Muscle of back (tissue), 11 donors: ENCODE data around the gene ITPA. TPM values are rescaled to one million over a fixed set of nuclear protein-coding genes. Genes with fewer than 3 reads are reported as not detected.

Experiments used
- DNase-seq, 3 donors: peaks; one replicate each; pipeline versions ENCODE4 v3.0.0 to v3.0.0-alpha.2; 2013
- polyA plus RNA-seq, 10 donors: library from polyadenylated mRNA; unstranded; fragments of 120-200 nt; gene quantifications; one replicate each; pipeline ENCODE4 v1.2.1, GENCODE V29; 2013; ENCODE audit not compliant: insufficient read length in 10 of 10

ITPA gene
- polyA plus RNA-seq, 10 donors: 28.9 to 46.7 (median 40.6) TPM

DNA sequence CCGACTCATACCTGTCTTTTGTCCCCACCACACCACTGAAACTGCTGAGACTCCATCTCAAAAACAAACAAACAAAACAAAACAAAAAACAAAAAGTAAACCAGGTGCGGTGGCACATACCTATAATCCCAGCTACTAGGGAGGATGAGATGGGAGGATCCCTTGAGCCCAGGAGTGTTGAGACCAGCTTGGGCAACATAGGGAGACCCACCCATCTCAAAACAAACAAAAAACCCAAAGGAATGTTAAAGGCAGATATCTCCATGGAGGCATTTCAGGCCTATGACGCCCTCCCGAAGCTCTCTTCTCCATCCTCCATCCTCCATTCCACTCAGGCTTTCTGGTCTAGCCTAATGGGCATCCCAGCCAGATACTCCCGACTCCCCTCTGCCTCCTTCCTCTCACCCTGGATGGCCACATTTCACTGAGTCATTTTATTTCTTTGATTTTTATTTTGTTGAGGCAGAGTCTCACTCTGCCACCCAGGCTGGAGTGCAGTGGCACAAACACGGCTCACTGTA, 32.9 kb downstream of the ITPA start:
- no peak for DNase-seq

- no peak for DNase-seq
Measured at GRCh38 chr20:3243718-3244358, 34.5 kb downstream of the ITPA start.

GRCh38 chr20:3244613-3245012, 35.3 kb downstream of the ITPA start:
- no peak for DNase-seq

DNA sequence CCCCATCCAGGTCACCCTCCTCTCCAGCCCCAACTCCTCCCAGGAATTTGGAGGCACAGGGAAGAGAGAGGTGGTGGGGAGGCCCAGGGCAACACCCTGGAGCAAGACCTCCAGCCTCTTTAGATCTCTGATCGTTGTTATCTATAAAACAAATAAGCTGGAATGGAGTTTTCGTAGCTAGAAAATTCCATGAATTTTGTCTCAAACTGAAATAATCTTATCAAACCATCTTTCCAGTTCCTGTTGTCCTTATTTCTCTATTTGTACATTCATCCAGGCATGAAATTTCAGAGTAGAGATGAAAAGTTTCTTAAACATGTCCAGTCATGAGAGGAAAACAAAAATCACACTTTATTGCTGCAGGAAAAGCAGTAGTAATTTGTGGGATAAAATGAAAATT, 35.9 kb downstream of the ITPA start:
- DNase-seq: no peak

DNA sequence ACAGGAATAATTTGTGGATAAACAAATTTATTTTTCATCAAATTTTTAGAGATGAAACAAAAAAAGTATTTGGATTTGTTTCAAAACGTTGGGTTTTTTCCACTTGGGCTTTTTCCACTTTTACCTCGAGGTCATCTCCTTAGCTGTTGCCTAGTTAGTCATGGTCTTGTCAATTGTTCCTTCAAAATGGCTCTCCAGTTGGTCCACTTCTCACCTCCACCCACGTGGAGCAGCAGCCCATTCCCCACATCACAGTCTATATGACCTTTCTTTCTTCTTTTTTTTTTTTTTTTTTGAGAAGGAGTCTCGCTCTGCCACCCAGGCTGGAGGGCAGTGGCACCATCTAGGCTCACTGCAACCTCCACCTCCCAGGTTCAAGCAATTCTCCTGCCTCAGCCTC, 36.4 kb downstream of the ITPA start:
- no peak for DNase-seq

- no peak for DNase-seq
Measured at GRCh38 chr20:3246682-3247081, 37.4 kb downstream of the ITPA start.

- no peak for DNase-seq
Measured at GRCh38 chr20:3247638-3248037, 38.3 kb downstream of the ITPA start.

DNA sequence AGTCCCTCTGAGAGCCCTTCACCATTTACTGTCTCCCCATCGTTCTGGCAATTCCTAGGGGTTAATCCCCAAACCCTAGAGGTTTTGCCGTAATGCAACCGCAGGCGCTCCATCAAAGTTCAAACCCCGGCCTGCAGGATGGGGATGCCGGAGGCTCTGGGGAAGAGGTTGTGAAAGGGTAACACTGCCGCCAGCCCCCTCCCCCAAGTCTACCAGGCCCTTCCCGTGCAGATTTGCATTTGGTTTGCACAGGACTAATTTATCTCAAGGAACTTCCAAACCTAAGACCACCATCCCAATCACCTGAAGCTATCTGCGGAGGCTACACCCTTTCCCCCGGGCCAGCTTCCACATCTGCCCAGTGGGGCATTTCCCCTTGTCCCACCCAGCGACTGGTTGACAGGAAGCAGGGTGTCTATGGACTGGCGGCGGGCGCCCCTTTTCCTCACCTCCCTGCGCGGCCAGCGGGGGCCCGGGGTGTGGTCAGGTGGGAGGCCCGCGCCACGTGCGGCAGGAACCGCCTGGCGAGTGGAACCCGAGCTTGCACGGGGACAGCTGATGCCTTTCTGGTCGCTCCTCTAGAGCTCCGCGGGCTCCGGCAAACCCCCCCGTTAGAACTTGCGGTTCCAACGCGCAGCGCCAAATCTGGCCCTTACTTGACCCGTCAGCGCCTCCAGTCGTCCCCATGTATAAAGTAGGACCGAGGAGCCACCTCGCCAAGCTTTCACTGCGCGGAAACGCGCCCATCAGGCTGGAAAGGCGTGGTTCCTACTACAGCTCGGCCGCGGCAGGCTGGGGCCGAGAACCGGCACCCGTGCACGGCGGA, 39.1 kb downstream of the ITPA start:
- peak; percentile 13 to 67 (median 44) for DNase-seq

GRCh38 chr20:3248993-3249347, 39.7 kb downstream of the ITPA start:
- DNase-seq: no peak

DNA sequence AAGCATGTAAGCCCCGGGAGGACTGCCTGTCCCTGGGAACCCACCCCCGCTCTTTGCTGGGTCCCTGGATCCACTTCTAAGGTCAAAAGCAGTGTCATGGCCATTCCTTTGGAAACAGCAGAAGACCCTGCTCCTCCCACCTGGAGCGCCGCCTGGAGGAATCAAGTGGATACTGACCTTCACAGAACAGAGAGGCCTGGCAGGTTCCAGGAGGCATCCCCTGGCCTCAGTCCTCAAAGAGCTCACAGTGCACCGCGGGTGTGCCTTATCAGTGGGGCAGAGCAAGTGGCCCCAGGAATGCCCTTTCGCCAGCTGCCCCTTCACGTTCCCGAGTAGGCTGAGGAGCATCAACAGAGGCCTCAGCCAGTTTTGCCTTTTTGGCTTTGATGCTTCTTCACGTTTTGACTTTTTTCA, 40.8 kb downstream of the ITPA start:
- DNase-seq: no peak

DNA sequence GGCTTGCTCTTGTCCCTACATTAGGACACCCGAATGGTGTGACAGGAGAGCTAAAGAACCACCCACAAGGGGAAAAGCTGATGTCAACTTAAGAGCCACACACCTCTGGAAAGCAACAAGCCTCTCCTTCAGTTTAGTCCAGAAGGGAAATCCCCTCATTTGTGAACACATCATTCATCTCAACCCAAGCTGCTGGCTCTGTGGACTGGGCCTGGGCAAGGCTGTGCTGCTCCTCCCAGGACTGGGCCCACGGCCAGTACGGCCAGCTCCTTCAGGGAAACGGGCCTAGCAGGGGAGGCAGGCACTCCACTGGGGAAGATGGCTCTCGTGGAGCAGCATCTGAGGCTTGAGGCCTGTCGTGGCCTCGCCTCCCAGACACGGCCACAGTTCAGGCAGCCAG, 42.5 kb downstream of the ITPA start:
- DNase-seq: no peak

DNA sequence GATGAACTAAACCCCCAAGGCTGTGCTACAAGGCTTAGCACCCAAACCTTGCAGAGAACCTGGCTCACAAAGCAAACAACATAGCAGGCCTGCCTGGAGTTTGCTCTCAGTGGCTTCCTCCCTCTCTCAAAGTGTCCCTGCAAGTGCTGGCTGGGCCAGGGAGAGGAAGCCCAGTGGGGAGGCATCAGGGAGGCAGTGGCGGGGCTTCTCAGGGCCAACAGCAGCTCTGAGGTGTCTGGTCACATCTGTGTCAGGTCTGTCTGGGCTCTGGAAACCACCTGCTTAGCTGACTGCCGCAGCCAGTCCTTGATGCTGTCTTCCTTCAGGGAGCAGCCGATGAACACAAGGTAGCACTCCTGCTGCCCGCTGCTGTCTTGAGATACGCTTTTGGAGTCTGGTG, 46.4 kb downstream of the ITPA start:
- no peak for DNase-seq

- DNase-seq: no peak
Measured at GRCh38 chr20:3258429-3258828, 49.1 kb downstream of the ITPA start.

GRCh38 chr20:3262566-3262965, 53.3 kb downstream of the ITPA start:
- DNase-seq: no peak

- no peak for DNase-seq
Measured at GRCh38 chr20:3270051-3270450, 60.8 kb downstream of the ITPA start.

GRCh38 chr20:3273371-3273770, 64.1 kb downstream of the ITPA start:
- no peak for DNase-seq

Other genes starting within 250 kb of the ITPA start
- gene GNRH2, start 165.9 kb upstream of the ITPA start, polyA plus RNA-seq: under 1 TPM in 5 of 10 donors, not detected in 5; 0.16 to 0.46 (median 0.27) TPM
- 10 to 100 TPM; 25.0 to 43.8 (median 32.2) TPM for gene MRPS26, start 163.4 kb upstream of the ITPA start, polyA plus RNA-seq
- gene OXT, start 137.9 kb upstream of the ITPA start, polyA plus RNA-seq: 1 to 10 TPM in 1 of 10 donors, under 1 TPM in 6, not detected in 3; 0.35 to 1.3 (median 0.74) TPM
- under 1 TPM in 3 of 10 donors, not detected in 7; 0.26 to 0.45 (median 0.28) TPM for gene AVP, start 124.8 kb upstream of the ITPA start, polyA plus RNA-seq
- gene FASTKD5, start 49.6 kb upstream of the ITPA start, polyA plus RNA-seq: 10 to 100 TPM in 9 of 10 donors, 1 to 10 TPM in 1; 8.9 to 12.8 (median 10.8) TPM
- 1 to 10 TPM; 5.2 to 9.1 (median 7.0) TPM for gene UBOX5, start 49.6 kb upstream of the ITPA start, polyA plus RNA-seq
- gene LZTS3, start 35.9 kb upstream of the ITPA start, polyA plus RNA-seq: 1 to 10 TPM; 2.6 to 4.3 (median 3.3) TPM
- 10 to 100 TPM; 23.7 to 33.4 (median 26.6) TPM for gene DDRGK1, start 4.8 kb upstream of the ITPA start, polyA plus RNA-seq
- gene SLC4A11, start 29.7 kb downstream of the ITPA start, polyA plus RNA-seq: 1 to 10 TPM in 4 of 10 donors, under 1 TPM in 6; 0.44 to 1.5 (median 0.87) TPM
- gene DNAAF9, start 198.2 kb downstream of the ITPA start, polyA plus RNA-seq: 10 to 100 TPM; 13.4 to 18.5 (median 15.5) TPM